SK-N-MC (cell line): Measurements from ENCODE around the gene MED22.

Source experiments
- EZH2 ChIP-seq: fragments of 200-600 bp; sonication (generic); IDR thresholded peaks from one replicate; pipeline ENCODE4 v1.6.1; 2017; ENCODE audit warnings: antibody characterized with exemption
- POLR2AphosphoS5 ChIP-seq: IDR thresholded peaks from 2 replicates; pipeline ENCODE4 v1.6.1; 2012; ENCODE audit warnings: mild to moderate bottlenecking, low read depth, low read length, borderline replicate concordance

- TF ChIP-seq EZH2 (no peak), POLR2AphosphoS5 (no peak)
Observed at GRCh38 chr9:133342069-133342406, 5.9 kb downstream of the MED22 start.
